ENCODE data around the gene BRD1.

Gene BRD1

GRCh38 chr22:49801391-49802060 is 26.1 kb downstream of the BRD1 start:
- no peak for DNase-seq (ENCODE audit: low read depth in 2 of 2)

GRCh38 chr22:49800408-49801238 is 27.1 kb downstream of the BRD1 start:
- DNase-seq (ENCODE audit: low read depth in 2 of 2): no peak

- no peak for DNase-seq (ENCODE audit: low read depth in 2 of 2)
Measured at GRCh38 chr22:49799431-49800075, 28.1 kb downstream of the BRD1 start.

GRCh38 chr22:49798486-49799151 is 29.1 kb downstream of the BRD1 start:
- no peak for DNase-seq (ENCODE audit: low read depth in 2 of 2)

- no peak for DNase-seq (ENCODE audit: low read depth in 2 of 2)
Measured at GRCh38 chr22:49797706-49798105, 30.0 kb downstream of the BRD1 start.

GRCh38 chr22:49796596-49797270 is 30.9 kb downstream of the BRD1 start:
- no peak for DNase-seq (ENCODE audit: low read depth in 2 of 2)

- DNase-seq (ENCODE audit: low read depth in 2 of 2): no peak
Measured at GRCh38 chr22:49795521-49795920, 32.2 kb downstream of the BRD1 start.

- no peak for DNase-seq (ENCODE audit: low read depth in 2 of 2)
Measured at GRCh38 chr22:49793871-49794270, 33.8 kb downstream of the BRD1 start.

- DNase-seq (ENCODE audit: low read depth in 2 of 2): no peak
Measured at GRCh38 chr22:49793296-49793695, 34.4 kb downstream of the BRD1 start.

- DNase-seq (ENCODE audit: low read depth in 2 of 2): no peak
Measured at GRCh38 chr22:49792107-49792506, 35.6 kb downstream of the BRD1 start.

- no peak for DNase-seq (ENCODE audit: low read depth in 2 of 2)
Measured at GRCh38 chr22:49791682-49792081, 36.0 kb downstream of the BRD1 start.

GRCh38 chr22:49790912-49791311 is 36.8 kb downstream of the BRD1 start:
- no peak for DNase-seq (ENCODE audit: low read depth in 2 of 2)

- no peak for DNase-seq (ENCODE audit: low read depth in 2 of 2)
Measured at GRCh38 chr22:49789289-49790141, 38.2 kb downstream of the BRD1 start.

GRCh38 chr22:49788504-49788903 is 39.2 kb downstream of the BRD1 start:
- no peak for DNase-seq (ENCODE audit: low read depth in 2 of 2)

- no peak for DNase-seq (ENCODE audit: low read depth in 2 of 2)
Measured at GRCh38 chr22:49787861-49788260, 39.8 kb downstream of the BRD1 start.

- no peak for DNase-seq (ENCODE audit: low read depth in 2 of 2)
Measured at GRCh38 chr22:49786976-49787706, 40.5 kb downstream of the BRD1 start.

- DNase-seq (ENCODE audit: low read depth in 2 of 2): no peak
Measured at GRCh38 chr22:49785841-49786471, 41.7 kb downstream of the BRD1 start.

- no peak for DNase-seq (ENCODE audit: low read depth in 2 of 2)
Measured at GRCh38 chr22:49785046-49785521, 42.6 kb downstream of the BRD1 start.

GRCh38 chr22:49784630-49784971 is 43.1 kb downstream of the BRD1 start:
- DNase-seq (ENCODE audit: low read depth in 2 of 2): no peak
